Stimulated activated CD4-positive, alpha-beta T cell treated with anti-CD3 and anti-CD28 coated beads, Interleukin-4, amount 100 ng/mL, for 1 hour (primary cell): Measurements from ENCODE around the gene IMPG1.

ENCODE experiments used
- DNase-seq: peaks from one replicate; pipeline ENCODE4 v3.0.0-alpha.2; 2020

The IMPG1 gene, protein sequence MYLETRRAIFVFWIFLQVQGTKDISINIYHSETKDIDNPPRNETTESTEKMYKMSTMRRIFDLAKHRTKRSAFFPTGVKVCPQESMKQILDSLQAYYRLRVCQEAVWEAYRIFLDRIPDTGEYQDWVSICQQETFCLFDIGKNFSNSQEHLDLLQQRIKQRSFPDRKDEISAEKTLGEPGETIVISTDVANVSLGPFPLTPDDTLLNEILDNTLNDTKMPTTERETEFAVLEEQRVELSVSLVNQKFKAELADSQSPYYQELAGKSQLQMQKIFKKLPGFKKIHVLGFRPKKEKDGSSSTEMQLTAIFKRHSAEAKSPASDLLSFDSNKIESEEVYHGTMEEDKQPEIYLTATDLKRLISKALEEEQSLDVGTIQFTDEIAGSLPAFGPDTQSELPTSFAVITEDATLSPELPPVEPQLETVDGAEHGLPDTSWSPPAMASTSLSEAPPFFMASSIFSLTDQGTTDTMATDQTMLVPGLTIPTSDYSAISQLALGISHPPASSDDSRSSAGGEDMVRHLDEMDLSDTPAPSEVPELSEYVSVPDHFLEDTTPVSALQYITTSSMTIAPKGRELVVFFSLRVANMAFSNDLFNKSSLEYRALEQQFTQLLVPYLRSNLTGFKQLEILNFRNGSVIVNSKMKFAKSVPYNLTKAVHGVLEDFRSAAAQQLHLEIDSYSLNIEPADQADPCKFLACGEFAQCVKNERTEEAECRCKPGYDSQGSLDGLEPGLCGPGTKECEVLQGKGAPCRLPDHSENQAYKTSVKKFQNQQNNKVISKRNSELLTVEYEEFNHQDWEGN

DNA sequence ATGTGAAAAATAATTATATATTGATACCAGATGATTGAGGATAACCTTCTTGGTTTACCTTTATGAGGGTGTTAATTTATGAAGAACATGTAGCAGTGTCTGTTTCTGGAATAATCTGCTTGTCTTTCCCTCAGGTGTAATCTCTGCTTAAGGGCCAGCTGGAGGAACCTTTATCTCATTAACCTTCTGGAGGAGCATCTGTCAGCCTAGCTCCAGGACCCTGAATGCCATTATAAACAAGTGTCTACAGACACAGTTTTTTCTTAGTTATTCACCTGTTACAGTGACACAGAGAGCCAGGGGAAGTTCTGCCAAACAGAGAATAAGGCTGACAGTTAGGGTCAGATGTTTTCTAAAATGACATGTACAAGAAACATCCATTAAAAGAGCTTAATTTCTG lies at the start of gene IMPG1:
IMPG1 (minus strand) TSS at position 101 of the 400 bp plus-strand sequence. CDS start 174 bp downstream, outside the sequence.
- no peak for DNase-seq

DNA sequence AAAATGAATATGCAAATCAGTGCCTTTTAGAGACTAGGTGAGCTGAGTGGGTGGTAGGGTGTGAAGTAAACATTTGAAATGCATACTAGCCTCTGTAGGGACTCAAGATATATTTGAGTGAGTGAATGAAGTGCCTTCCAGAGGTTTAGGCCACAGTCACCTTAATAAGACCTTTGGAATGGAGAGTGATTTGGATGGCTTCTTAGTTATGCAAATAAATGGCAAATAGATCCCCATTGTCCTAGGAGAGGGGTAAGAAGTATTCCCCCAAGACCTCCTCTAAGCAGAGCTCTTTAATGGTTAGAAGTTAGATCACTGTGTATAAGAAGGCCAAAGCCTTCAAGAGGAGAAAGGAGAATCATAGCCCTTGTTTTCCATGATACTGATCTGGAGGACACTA lies 47.8 kb upstream of the IMPG1 start:
- no peak for DNase-seq

DNA sequence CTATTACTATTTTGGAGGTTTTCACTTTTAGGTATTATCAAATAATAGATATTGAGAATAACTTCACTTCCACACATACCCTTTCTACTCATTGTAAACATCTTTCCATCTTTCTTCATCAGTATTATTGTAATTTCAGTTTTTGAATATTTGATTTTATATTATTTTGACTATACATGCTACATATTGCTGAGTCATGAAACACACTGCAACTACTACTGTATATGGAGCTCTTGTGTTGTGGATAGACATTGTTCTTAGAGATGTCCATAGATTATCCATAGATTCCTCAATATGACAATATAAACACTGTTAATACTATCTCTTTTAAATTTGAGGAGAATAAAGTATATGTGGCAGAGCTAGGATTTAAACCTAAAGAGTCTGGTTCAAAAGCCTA lies 819 bp upstream of the IMPG1 start:
- DNase-seq, result no peak

DNA sequence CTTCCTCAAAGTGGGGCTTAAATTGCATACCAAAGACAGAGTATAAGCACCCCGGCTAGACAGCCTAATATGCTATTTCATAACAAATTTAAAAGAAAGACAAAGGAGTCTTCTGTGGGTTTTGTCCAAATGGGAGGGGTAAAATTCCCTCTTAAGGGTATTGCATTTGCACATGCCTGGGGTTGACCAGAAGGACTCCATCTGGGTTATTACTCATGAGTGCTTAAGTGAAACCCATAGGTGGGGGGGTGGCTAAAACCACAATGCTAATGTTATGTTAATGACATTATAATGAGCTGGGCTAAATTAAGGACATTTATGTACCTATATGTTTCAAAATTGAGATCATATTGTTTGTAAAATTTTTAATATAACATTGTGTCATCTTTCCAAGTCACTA lies 15.0 kb downstream of the IMPG1 start:
- DNase-seq, result no peak

DNA sequence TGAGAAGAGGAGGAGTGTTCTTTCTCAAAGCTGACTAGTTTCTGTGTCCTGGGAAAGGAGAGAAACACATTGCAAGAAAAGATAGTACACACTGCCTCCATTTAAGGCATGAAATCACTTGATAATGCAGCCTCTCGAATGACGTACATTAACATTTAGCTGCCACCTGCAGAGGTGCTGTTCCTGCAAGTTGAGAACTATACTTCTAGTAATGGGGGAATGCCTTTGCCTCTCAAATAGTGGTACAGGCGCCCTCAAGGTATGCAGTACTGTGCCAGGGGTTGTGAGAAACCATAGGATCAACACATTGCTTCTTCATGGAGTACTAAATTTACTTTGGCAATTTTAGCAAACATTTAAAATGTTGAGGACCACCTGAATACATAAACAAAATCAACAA lies 20.1 kb downstream of the IMPG1 start:
- DNase-seq, result no peak

DNA sequence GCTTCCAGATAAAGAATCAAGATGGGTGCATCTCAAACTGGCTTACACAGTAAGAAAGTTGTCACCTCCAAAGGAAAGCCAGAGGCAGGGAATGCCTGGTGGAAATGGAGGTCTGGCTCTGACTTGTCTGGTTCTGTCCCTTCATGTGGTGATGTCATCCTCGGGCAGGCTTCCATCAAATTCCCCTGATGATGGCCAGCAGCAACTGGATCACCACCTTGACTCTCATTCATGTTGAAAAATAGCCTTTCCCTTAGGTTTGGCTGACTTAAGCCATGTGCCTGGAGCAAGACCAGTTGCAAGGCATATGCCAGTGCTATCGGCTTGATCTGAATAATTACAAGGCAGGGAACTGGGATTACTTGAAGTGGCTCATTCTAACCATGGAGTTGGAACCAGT lies 28.8 kb downstream of the IMPG1 start:
- DNase-seq, result no peak

DNA sequence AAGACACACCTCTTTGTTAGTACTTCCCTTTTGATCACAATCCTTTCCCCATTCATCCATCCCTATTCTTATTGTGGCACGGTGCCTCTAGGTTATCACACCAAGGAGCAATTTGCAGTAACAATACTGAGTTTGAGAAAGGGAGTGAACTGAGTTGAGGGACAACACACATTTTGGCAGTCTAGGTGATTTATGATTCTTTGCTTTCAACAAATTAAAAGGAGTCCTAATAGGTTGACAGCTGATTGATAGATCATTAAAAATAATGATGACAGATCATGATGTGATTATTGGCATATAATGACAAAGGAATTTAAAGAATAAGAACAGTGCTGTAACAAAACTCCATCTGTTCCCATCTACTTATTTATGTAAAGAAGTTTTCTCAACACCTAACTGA lies 36.7 kb downstream of the IMPG1 start:
- no peak for DNase-seq

DNA sequence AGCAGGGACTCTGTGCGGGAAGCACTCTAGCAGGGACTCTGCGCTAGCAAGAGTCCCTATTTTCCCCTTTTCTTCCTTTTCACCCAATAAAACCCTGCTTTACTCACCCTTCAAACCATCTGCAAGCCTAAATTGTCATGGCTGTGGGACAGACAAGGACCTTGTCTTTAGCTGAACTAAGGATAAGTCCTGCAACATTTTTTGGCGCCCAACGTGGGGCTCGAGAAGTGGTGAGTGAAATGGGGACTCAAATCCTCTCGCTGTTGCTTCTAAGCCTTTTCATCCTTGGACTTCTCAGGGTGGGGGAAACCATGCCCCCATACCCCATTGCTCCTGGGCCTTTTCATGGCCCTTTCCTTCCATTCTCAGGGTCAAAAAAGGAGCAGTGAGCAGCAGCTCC lies 46.4 kb downstream of the IMPG1 start:
- DNase-seq, result no peak

DNA sequence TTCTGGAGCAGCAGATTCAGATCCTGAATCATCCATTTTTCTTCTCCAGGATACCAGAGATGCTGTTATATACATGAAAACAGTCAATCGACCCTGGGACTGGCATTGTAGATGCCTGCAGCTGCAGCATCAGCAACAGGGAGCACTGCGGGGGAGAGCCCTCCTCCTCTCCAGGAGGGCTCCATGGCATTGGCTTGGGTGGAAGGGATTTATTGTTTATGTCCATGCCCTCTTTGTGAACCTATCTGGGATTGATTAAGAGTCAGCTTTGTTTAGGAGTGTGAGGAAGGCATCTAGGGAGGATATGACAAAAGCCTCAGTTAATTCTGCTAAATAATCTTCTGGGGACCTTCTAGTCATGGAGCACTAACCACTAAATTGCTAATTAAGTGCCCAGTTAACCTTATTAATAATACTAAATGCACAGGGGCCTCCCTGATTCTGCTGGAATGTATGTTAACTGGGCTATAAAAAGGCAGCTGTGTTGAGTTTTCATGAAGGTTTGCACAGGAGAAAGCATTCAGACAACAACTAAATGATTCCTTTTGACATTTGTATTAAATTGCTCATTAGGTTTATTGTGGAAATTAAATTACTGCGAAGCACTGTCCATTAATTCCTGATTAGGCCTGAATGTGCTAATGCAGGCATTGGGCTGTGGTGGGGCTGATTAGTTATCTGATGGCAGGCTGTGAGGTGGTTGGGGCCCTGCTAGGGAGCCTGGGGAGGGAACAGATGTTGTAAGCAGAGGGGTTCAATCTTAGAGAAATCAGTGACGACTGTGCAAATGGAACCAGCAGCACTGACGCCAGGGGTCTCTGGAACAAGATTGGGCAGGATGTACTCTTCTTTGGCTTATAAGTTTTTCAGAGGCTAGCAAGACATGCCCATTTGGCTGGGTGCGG lies 57.6 kb downstream of the IMPG1 start:
- DNase-seq, result no peak

DNA sequence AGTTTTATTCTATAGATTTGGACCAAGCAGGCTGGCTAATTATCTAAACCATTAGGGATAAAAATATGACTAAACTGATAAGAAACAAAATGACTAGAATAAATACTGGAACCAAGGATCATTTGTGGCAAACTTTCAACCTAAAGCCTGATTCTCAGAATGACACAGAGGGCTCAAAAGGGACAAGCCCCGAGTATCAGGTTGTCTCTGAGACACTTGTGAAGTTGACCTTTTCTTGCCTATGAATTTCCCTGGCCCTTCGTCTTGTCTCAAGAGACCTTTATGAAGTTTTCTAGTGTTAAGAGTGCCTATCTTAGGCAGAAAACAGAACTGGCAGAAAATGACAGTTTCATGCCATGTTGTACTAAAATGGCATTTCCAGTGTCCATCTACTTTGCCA lies 68.3 kb downstream of the IMPG1 start:
- no peak for DNase-seq

DNA sequence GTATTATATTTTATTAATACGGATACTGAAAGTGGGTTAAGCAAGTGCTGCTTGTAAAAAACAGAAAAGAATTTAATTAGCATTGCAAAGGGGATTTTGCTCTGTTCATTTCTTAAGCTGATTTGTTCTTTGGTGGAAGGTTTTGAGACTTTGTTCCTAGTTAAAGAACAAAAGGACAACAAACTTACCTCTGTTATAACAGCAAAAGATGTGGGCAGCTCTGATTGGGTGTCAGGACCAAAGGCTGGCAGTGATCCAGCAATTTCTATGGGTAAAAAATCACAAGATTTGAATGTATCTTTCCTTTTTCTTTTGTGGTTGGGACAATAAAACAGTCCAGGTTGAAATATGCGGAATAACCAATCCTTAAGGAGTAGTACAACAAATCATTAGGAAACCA lies 68.8 kb downstream of the IMPG1 start:
- no peak for DNase-seq

DNA sequence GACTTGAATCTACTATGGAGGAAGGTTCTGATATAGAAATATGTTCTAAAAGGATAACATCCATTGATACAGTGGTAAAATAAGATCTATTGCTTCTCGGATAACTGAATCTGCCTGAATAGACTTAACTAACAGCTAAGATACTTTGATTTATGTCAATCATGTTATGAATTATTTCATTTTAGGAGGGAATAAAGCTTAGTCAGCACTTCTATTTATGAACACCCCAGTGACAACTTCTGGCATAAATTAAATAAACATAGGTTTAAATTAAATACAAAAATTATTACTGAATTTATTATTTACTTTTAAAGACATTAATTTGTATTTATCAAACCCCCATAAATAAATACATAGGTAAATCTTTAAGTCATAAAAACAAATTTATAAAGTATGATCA lies 69.3 kb downstream of the IMPG1 start:
- no peak for DNase-seq

DNA sequence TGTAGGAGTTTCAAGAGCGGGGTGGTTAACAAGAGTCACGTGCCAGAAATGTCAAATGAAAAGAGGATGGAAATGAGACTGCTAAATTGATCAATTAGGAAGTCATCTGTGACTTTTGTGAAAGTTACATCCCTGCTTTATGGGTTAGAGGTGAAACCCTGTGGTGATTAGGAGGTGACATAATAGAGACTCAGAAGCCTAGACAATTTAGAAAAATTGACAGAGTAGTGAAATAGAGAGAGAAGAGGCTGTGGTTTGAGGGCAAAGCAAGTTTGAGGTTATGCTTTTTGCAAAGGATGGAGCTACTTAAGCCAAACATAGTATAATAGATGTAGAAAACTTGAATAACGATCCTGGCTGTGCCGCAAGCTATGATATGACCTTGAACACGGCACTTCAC lies 71.8 kb downstream of the IMPG1 start:
- DNase-seq, result no peak

DNA sequence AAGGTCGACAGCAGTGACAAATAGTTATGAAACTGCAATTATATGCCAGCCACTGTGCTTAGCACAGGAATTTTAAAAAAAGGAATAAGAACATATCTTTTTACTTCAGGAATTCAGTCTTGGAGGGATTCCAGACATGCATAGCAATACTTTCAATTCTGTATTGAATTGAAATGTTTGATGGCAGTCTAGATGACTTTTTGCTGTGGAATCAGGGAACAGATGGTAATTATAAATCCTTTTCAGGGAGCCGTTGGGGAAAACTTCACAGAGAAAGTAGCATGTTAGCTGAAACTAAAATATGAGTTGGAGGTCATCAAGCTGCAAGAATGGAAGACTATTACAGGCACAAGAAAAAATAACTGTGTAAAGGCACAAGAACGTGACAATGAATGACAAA lies 74.8 kb downstream of the IMPG1 start:
- no peak for DNase-seq

DNA sequence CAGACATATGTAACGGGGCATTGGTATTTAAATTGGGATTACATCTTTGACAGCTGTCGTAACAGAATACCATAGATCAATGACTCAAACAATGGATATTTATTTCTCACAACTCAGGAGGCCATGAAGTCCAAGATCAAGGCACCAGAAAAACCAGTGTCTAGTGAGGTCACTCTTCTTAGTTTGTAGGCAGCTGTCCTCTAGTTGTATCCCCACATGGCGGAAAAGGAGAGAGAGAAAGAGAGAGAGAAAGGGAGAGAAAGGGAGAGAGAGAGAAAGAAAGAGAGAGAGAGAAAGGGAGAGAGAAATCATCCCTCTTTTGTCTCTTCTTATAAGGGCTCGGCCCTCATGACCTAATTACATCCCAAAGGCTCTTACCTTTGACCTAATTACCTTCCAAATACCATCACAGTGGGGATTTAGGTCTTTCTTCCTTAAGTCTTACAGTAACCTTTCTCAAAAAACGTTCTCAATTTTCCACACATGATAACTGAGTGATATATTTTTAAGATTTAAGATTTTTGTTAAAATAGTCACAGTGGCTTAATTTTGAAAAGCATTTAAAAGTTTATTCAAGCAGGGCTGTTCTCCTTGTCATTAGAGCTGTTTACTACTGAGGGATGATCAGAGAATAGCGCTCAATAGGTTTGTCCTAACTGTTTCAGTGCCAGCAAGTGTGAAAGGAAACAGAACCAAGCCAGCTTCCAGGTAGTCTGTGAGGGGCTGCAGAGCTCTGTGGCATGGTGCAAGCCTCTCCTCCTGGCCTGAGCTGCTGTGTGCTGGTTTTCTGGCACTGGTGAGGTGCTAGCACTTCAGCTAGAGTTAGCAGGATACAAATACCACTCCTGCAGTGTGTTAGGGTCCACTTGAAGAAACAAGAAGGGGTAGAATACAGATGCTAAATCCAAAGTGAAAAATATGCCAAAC lies 79.0 kb downstream of the IMPG1 start:
- DNase-seq, result no peak

DNA sequence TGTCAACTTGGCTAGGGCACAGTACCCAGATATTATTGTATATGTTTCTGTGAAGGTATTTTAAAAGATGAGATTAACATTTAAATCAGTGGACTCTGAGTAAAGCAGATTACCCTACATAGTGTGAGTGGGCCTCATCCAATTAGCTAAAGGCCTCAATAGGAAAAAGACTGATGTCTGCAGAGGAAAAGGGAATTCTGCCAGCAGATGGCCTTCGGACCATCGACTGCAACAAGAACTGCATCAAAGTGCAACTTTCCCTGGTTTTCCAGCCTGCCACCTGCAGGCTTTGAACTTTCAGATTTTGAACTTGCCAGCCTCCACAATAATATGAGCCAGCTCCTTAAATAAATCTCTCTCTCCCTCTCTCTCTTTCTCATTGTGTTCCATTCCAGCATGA lies 80.5 kb downstream of the IMPG1 start:
- no peak for DNase-seq

DNA sequence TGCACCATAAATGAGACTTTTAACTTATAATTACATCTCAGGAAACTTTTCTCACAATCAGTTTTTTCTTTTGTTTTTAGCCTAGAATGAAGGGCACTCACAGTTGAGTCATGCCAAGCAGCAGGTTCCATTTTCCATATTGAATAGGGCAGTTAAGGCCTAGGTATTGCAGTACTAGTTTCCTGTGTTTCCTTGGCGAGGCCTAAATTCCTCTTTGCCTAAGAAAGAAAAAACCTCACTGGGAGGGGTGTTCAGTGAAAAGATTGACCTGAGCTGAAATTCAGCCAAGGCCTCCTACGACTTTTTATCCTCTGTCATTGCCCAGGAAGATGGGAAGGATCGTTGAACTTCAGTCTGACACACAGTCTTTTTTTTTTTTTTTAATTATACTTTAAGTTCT lies 85.5 kb downstream of the IMPG1 start:
- DNase-seq, result no peak

DNA sequence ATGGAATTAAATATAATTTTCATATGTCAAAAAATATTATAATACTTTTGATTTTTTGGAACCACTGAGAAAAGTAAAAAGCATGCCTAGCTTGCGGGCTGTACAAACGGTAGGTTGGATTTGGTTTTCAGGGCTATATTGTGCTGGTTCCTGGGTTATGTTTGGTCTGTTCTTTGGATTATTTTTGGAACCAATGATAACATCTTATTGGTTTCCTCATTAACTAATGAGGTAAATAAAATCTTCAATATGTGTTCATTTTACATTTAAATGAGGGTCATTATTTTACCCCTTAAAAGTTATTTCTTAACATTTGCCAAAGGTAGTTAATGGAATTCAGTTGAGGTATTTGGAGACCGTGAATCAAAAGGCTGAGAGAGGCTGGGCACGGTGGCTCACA lies 96.6 kb downstream of the IMPG1 start:
- DNase-seq, result no peak

DNA sequence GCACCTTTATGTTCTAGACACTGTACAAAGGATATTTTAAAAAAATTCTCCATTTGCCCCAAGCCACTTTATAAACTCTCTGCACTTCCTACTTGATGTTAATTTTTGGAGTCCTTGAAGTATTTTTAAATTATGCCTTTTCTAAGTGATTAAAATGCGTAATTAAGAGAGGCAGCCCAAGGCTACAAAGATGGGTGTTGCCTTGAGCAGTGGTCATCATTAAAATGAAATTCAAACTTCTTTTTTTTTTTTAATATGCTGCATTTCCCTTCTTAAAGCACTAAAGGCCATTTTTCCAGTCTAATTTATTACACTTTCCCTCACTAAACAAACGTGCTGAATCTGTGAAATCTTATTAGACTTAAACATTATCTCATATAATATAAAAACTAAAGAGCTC lies 102.4 kb downstream of the IMPG1 start:
- DNase-seq, result no peak

DNA sequence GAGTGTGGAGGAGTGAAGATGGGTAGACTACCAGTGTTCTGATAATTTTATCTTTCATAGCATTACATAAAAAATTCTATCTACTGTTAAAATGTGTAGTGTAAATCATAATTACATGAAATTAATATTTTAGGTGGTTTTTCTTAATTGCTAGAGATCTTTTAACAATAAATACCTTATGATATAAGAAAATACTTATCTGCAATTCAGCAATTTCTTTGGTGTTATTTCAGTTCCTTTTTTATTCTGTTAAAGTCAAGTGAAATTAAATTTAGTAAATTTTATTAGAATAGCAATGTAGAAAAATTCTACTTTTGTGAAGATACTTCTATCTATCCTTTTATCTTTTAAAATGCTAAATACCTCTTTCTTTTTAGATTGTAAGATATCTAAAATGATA lies 104.3 kb downstream of the IMPG1 start:
- DNase-seq, result no peak

DNA sequence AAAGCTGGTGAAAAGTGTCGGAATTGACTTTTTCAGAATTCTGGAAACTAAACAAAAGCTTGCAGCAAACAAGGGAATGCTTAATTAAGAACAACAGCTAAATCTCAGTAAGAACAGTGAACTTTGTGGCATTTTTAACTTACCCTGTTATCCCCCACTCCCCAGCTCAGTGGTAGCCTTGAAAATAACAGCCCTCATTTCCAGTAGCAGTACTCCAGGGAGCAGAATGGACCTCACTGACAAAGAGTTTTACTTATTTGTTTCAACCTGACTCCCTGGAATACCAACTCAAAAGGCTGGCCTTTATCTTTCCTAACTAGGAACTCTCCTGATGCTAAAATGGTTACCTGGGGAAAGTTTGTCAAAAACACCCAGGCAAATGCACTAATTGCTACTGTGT lies 108.9 kb downstream of the IMPG1 start:
- DNase-seq, result no peak

DNA sequence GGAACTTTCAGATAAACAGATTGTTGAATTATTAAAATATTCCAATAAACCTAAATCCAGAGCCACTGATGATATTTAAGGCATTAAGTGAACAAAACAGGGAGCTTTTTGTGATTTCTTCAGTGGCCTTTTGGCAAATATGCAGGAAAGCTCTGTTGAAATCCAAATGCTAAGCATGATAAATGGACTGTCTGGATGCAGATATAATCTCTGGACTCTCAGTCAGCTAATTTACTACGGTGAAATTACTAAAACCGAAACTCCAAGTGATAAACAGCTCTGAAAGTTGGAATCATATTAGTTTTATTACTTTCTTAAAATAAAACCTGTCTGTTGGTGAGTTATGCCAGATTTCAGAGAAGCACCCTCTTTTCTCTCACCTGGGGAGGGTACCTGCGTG lies 120.3 kb downstream of the IMPG1 start:
- no peak for DNase-seq
